Measurements from ENCODE around the gene BEST1. TPM values are rescaled to one million over a fixed set of nuclear protein-coding genes. Genes with fewer than 3 reads are reported as not detected.

BEST1 gene
- 1.1 TPM for polyA plus RNA-seq (2012; ENCODE audit: missing spikeins)

GRCh38 chr11:61950035-61950547, at the start of gene BEST1:
BEST1 (plus strand) TSS chr11:61950351; CDS start chr11:61951807, 1,456 bp downstream.
- FAIRE-seq (no peak), DNase-seq (ENCODE audit: insufficient read length) (no peak)
- TF ChIP-seq TAF1 (IDR thresholded peaks at IDR 0.05; ENCODE audit: borderline replicate concordance, low read depth, low read length) (no peak), POLR2A (IDR thresholded peaks at IDR 0.05; ENCODE audit: low read depth, low read length) (no peak), POLR2AphosphoS5 (IDR thresholded peaks at IDR 0.05; ENCODE audit: low read depth, low read length) (no peak)

- FAIRE-seq (no peak), DNase-seq (ENCODE audit: insufficient read length) (no peak)
- no peak for TF ChIP-seq TAF1 (IDR thresholded peaks at IDR 0.05; ENCODE audit: borderline replicate concordance, low read depth, low read length)
- no peak for TF ChIP-seq POLR2A (IDR thresholded peaks at IDR 0.05; ENCODE audit: low read depth, low read length)
- no peak for TF ChIP-seq POLR2AphosphoS5 (IDR thresholded peaks at IDR 0.05; ENCODE audit: low read depth, low read length)
Observed at GRCh38 chr11:61901397-61901796, 48.8 kb upstream of the BEST1 start.

GRCh38 chr11:61902313-61902712, 47.8 kb upstream of the BEST1 start:
- TF ChIP-seq POLR2A (IDR thresholded peaks at IDR 0.05; ENCODE audit: low read depth, low read length) = no peak
- TF ChIP-seq POLR2AphosphoS5 (IDR thresholded peaks at IDR 0.05; ENCODE audit: low read depth, low read length) = no peak
- no peak for TF ChIP-seq TAF1 (IDR thresholded peaks at IDR 0.05; ENCODE audit: borderline replicate concordance, low read depth, low read length)
- FAIRE-seq = no peak

DNA sequence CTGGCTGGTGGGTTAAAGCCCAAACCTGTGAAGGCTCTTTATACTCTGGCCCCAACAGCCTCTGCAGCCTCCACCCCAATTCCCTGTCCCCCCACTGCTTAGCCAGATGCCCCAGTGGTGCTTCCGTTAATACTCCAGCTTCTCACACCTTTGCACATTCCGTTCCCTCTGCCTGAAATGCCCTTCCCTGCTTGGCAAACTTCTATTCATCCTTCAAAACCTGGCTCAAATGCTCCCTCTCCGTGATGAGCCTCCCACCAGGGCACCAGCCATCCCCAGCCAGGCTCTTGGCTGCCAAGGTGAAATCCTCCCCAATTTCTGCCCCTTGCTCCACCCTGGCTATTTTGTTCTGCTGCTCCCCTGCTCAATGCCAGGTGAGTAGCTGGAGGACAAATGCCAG, 46.3 kb upstream of the BEST1 start:
- no peak for FAIRE-seq
- DNase-seq (ENCODE audit: insufficient read length) = no peak
- TF ChIP-seq POLR2A (IDR thresholded peaks at IDR 0.05; ENCODE audit: low read depth, low read length) (no peak), POLR2AphosphoS5 (IDR thresholded peaks at IDR 0.05; ENCODE audit: low read depth, low read length) (no peak), TAF1 (IDR thresholded peaks at IDR 0.05; ENCODE audit: borderline replicate concordance, low read depth, low read length) (no peak)

More at GRCh38 chr11:61902313-61902712, 47.8 kb upstream of the BEST1 start:
- DNase-seq (ENCODE audit: insufficient read length) = no peak

GRCh38 chr11:61904539-61905048, 45.6 kb upstream of the BEST1 start:
- TF ChIP-seq POLR2AphosphoS5 (IDR thresholded peaks at IDR 0.05; ENCODE audit: low read depth, low read length) (no peak), TAF1 (IDR thresholded peaks at IDR 0.05; ENCODE audit: borderline replicate concordance, low read depth, low read length) (no peak), POLR2A (IDR thresholded peaks at IDR 0.05; ENCODE audit: low read depth, low read length) (no peak)
- no peak for DNase-seq (ENCODE audit: insufficient read length)

GRCh38 chr11:61905067-61905696, 45.0 kb upstream of the BEST1 start:
- DNase-seq (ENCODE audit: insufficient read length) = no peak
- no peak for FAIRE-seq
- TF ChIP-seq POLR2A (IDR thresholded peaks at IDR 0.05; ENCODE audit: low read depth, low read length) = no peak

More at GRCh38 chr11:61904539-61905048, 45.6 kb upstream of the BEST1 start:
- no peak for FAIRE-seq

DNA sequence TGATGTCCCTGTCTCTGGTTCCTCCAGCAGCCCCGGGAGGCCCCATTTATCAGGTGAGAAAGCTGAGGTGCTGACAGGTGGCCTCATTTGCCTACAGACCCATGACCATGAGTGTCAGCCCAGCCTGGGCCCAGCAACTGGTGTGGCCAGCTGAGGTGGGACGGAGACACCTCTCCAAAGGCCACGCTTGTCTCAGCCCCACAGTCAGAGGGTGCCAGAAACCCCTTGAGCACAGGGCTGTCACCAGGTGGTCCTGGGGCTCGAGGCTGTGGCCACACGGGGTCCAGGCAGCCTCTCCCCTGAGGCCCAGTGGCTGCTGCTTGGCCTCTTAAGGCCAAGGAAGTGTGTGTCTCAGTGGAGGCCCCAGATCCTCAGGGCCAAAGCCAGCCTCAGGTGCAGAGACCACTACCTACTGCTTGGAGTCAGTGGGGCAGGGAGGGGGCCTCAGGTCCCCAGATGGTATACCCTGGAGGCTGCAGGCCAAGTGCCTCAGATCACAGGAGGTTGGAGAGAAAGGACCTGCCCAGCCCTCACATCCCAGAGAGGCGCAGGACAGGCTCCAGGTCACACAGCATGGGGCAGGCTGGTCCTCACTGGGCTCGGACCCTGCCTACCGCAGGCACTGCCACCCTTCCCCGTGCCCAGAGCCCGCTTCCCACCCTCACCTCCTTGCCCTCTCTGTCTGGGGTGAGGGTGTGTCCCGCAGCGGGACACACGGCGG, 44.2 kb upstream of the BEST1 start:
- FAIRE-seq (no peak), DNase-seq (ENCODE audit: insufficient read length) (no peak)

DNA sequence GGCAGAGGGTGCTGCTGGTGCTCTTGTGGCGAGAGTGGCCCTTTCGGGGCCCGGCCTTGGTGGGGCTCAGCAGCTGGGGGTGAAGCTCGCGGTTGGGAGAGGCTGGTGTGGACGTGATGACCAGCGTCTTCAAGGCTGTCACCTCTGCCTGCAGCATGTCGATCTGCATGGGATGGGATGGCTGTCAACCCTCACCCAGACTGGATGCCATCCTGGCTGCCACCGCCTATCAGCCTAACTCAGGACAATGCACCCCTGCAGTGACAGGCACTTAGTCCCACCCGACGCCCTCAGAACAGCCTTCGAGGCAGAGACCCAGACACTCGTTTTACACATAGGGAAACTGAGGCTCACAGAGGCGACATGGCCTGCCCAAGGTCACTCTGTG, 43.6 kb upstream of the BEST1 start:
- no peak for TF ChIP-seq POLR2AphosphoS5 (IDR thresholded peaks at IDR 0.05; ENCODE audit: low read depth, low read length)
- TF ChIP-seq POLR2A (IDR thresholded peaks at IDR 0.05; ENCODE audit: low read depth, low read length) = no peak
- TF ChIP-seq TAF1 (IDR thresholded peaks at IDR 0.05; ENCODE audit: borderline replicate concordance, low read depth, low read length) = no peak
- DNase-seq (ENCODE audit: insufficient read length) (no peak), FAIRE-seq (no peak)

More for the DNA sequence above, 44.2 kb upstream of the BEST1 start:
- TF ChIP-seq POLR2AphosphoS5 (IDR thresholded peaks at IDR 0.05; ENCODE audit: low read depth, low read length) (no peak), POLR2A (IDR thresholded peaks at IDR 0.05; ENCODE audit: low read depth, low read length) (no peak), TAF1 (IDR thresholded peaks at IDR 0.05; ENCODE audit: borderline replicate concordance, low read depth, low read length) (no peak)

GRCh38 chr11:61907282-61907681, 42.9 kb upstream of the BEST1 start:
- FAIRE-seq (no peak), DNase-seq (ENCODE audit: insufficient read length) (no peak)
- TF ChIP-seq POLR2A (IDR thresholded peaks at IDR 0.05; ENCODE audit: low read depth, low read length) (no peak), TAF1 (IDR thresholded peaks at IDR 0.05; ENCODE audit: borderline replicate concordance, low read depth, low read length) (no peak), POLR2AphosphoS5 (IDR thresholded peaks at IDR 0.05; ENCODE audit: low read depth, low read length) (no peak)

DNA sequence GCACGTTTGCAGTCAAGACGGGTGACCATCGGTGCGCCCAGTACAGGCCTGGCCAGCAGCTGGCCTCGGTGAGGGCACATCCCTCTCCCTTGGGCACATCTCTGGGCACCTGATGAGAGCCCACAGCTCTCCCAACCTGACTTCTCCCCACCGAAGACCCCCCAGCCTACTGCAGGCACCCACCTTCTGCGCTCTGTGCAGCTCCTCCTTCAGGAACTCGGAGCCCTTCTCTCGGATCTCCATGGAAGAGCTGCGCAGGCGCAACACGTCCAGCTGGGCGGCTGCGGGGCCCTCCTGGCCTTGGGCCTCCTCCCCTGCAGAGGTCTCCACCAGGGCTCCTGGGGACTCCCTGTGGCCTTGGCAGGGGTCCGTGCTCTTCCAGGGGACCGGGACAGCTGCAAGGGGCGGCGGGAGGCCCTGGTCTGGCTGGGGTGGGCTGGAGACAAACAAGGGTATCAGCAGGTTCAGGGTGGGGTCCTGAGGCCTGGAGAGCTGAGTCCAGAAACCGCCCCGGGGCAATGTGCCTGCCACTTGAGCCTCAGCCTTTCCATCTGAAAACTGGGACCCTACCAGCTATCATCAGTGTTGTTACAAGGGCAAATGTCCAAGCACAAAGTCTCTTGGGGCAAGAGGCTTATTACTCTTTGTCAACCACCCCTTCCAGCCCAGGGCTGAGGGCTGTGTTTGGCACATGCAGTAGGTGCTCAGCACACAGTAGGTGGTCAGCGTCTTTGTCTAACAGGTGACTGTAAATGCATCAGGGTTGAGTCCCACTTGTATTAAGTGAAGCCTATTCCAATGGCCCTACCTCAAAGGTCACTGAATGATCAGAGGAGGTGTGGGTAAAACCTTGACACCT, 42.1 kb upstream of the BEST1 start:
- FAIRE-seq = no peak
- no peak for DNase-seq (ENCODE audit: insufficient read length)
- TF ChIP-seq POLR2A (IDR thresholded peaks at IDR 0.05; ENCODE audit: low read depth, low read length) (no peak), TAF1 (IDR thresholded peaks at IDR 0.05; ENCODE audit: borderline replicate concordance, low read depth, low read length) (no peak), POLR2AphosphoS5 (IDR thresholded peaks at IDR 0.05; ENCODE audit: low read depth, low read length) (no peak)

GRCh38 chr11:61908730-61909316, 41.3 kb upstream of the BEST1 start:
- TF ChIP-seq POLR2AphosphoS5 (IDR thresholded peaks at IDR 0.05; ENCODE audit: low read depth, low read length) (no peak), TAF1 (IDR thresholded peaks at IDR 0.05; ENCODE audit: borderline replicate concordance, low read depth, low read length) (no peak), POLR2A (IDR thresholded peaks at IDR 0.05; ENCODE audit: low read depth, low read length) (no peak)
- no peak for FAIRE-seq
- DNase-seq (ENCODE audit: insufficient read length) = no peak

Data from GM12892 (cell line).